Effector CD8-positive, alpha-beta T cell (primary cell): ENCODE data around the gene PRTN3.

ENCODE experiments used
- DNase-seq: peaks from one replicate; lab custom pipeline; 2025; lab: John Stamatoyannopoulos, UW

PRTN3 gene

GRCh38 chr19:803099-803561 lies 37.7 kb upstream of the PRTN3 start:
- DNase-seq, result no peak

DNA sequence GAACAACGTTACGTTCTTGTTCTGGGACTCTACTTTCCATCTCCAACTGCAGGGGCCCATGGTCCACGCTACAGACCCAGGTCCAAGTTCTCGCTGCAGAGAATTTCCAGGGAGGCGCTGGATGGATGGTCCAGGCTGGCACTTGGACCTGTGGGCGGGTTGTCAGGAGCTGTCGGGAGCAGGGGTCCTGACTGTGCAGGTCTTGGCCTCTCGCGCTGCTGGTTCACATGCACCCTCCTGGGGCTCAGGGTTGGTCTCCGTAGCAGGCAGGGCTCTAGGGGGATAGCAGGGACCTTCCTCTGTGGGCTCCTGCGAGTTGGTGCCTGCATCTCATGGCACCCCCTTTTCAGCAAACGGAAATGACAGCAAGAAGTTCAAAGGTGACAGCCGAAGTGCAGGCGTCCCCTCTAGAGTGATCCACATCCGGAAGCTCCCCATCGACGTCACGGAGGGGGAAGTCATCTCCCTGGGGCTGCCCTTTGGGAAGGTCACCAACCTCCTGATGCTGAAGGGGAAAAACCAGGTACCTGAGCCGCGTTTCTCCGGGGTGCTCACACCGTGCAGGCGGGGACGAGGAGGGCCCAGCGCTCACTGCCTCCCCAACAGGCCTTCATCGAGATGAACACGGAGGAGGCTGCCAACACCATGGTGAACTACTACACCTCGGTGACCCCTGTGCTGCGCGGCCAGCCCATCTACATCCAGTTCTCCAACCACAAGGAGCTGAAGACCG lies 36.9 kb upstream of the PRTN3 start:
- DNase-seq, result no peak

- no peak for DNase-seq
Observed at GRCh38 chr19:804419-805165, 36.2 kb upstream of the PRTN3 start.

DNA sequence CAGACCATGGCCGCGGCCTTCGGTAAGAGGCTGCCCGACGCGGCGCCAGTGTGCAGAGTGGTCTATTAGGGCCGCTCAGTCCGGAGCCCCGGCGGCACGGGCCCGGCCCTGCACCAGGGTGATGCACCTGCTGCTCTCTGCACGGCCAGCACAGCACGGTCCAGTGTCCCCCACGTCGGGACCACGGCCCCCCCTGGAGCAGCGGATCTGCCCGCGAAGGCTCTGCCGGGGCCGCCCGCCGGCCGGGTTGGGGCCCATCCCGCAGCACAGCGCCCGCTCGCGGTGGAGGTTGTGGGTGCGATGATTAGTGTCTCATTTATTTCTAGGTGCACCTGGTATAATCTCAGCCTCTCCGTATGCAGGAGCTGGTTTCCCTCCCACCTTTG lies 35.6 kb upstream of the PRTN3 start:
- no peak for DNase-seq

DNA sequence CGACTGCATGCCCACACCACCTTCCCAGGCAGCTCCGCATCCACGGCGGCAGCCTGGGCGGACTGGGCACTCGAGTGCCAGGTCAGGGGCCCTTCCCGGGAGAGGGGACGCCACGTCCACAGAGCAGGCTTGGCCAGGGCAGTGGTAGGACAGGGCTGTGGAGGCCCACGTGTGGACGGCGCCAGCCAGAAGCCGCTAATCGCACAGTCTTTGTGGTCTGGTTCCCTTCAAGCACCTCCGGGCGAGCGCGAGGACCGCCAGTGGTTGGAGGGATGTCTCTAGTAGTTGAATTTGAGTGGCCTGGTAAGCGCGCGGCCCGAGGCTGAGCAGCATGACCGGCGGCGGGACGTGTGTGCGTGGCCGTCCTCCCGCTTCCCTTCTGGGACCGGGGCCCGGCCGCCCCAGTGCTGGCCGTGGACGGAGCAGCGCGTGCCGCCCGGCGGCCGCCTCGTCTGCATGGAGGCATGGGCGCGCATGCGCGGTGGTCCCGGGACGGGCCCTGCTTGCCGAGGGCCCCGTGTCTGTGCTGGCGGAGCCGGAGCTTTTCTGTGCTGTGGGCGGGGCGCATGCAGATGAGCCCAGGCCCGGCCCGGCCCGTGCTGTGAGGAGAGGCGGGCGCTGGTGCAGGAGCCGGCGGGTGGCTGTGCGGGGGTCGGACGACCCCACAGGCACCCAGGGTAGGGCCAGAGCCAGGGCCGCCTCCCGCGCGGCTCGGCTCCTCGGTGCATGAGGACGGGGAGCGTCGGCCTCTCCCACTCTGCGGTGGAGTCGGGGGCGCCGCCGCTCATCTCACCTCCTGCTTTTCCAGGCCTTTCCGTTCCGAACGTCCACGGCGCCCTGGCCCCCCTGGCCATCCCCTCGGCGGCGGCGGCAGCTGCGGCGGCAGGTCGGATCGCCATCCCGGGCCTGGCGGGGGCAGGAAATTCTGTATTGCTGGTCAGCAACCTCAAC lies 34.9 kb upstream of the PRTN3 start:
- DNase-seq, result peak; percentile 25

GRCh38 chr19:806815-807421 lies 33.9 kb upstream of the PRTN3 start:
- no peak for DNase-seq

DNA sequence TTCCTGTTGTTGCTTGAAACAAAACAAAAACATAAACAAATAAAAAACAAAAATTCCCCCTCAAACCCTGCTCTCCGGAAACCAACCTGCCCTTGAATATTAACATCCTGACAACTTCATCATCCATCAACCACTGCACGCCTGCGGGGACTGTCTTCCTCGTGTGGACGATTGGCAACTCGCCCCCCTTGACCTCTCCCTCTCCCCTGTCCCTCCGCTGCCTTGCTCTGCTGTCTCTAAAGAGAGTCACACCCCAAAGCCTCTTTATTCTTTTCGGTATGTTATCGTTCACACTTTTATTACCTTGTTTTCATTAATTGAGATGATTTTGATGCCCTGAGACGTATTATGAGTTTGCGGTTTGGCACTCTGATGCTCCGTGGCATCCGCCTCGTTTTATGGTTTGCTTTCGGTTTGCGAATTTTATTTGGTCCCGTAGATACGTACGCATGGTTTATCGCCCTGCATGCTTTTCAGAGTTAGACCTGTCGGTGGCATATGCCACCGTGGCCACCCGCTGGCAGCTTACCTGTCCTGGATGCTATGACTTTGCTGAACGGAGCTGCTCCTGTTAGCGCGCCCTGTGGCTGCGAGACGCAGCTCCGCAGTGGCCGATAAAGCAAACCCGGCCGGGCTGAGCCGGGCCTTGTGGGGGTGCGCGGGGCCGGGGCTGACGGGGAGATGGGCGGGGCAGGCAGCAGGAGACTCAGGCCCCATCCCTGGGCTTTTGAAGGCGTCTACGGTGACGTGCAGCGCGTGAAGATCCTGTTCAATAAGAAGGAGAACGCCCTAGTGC lies 33.0 kb upstream of the PRTN3 start:
- DNase-seq, result no peak

DNA sequence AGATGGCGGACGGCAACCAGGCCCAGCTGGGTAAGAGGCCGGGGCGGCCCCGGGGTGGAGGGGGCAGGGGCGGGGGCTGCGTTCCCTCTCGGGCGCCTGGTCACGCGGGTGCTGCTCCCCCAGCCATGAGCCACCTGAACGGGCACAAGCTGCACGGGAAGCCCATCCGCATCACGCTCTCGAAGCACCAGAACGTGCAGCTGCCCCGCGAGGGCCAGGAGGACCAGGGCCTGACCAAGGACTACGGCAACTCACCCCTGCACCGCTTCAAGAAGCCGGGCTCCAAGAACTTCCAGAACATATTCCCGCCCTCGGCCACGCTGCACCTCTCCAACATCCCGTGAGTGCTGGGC lies 32.4 kb upstream of the PRTN3 start:
- DNase-seq, result no peak

- DNase-seq, result no peak
Observed at GRCh38 chr19:810077-810855, 30.5 kb upstream of the PRTN3 start.

DNA sequence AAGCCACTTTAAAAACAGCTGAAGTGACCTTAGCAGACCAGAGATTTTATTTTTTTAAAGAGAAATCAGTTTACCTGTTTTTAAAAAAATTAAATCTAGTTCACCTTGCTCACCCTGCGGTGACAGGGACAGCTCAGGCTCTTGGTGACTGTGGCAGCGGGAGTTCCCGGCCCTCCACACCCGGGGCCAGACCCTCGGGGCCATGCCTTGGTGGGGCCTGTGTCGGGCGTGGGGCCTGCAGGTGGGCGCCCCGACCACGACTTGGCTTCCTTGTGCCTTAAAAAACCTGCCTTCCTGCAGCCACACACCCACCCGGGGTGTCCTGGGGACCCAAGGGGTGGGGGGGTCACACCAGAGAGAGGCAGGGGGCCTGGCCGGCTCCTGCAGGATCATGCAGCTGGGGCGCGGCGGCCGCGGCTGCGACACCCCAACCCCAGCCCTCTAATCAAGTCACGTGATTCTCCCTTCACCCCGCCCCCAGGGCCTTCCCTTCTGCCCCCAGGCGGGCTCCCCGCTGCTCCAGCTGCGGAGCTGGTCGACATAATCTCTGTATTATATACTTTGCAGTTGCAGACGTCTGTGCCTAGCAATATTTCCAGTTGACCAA lies 29.8 kb upstream of the PRTN3 start:
- no peak for DNase-seq

DNA sequence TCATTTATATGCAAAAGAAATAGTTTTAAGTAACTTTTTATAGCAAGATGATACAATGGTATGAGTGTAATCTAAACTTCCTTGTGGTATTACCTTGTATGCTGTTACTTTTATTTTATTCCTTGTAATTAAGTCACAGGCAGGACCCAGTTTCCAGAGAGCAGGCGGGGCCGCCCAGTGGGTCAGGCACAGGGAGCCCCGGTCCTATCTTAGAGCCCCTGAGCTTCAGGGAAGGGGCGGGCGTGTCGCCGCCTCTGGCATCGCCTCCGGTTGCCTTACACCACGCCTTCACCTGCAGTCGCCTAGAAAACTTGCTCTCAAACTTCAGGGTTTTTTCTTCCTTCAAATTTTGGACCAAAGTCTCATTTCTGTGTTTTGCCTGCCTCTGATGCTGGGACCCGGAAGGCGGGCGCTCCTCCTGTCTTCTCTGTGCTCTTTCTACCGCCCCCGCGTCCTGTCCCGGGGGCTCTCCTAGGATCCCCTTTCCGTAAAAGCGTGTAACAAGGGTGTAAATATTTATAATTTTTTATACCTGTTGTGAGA lies 29.2 kb upstream of the PRTN3 start:
- DNase-seq, result no peak

GRCh38 chr19:812049-812746 lies 28.6 kb upstream of the PRTN3 start:
- DNase-seq, result no peak

DNA sequence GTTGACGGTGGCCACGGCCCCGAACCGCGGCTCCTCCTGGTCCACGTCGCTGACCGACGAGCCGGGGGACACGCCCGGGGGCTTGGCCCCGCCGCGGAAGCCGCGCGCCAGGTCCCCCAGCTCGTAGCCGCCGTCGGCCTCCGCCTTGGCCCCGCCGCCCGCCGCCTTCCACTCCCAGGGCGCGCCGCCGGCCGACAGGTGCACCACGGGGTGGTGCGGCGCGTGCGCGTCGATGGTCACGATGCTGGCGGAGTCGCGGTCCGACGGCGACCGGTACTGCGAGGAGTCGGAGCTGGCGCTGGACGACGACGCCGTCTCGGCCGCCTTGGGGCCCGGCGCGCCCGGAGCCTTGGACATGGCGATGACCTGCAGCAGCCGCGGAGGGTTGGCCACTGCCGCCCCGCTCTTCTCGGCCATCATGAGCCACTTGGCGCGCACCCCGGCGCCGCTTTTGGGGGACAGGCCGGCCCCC lies 28.0 kb upstream of the PRTN3 start:
- no peak for DNase-seq

DNA sequence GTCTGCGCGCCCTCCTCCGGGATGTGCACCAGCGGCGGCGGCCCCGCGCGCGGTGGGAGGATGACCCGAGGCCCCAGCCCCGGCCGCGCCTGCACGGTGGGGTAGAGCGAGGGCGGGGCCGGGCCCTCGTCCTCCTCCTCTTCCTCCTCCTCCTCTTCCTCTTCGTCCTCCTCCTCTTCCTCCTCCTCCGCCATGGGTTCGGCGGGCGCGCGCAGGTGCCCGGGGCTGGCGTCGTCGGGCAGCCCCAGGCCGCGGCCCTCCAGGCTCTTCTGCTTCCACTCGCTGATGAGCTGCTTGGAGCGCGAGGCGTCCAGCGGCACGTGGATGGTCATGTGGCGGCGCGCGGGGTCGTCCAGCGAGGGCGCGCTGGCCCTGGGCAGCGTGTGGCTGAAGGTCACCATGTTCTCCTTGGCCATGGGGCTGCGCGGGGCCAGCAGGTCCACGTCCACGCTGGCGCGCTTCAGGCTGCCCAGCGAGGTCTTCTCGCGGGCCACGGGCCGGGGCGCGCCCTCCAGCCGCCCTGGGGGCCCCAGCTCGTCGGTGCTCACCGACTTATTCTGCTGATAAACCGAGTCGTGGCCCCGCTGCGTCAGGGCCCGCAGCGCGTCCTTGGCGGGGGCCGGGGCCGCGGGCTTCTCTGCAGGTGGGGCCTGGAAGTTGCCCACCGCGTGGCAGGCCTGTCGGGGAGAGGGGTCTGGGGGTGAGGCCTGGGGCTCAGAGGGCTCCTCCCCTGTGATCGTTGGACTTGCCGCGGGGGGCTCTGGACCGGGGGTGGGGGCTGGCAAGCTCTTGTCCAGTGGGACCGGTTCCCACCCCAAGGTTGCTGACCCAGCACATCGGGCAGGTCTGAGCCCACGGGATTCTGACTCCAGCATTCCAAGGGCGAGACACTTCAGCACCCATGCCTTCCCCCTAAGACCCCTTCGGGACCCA lies 27.3 kb upstream of the PRTN3 start:
- DNase-seq, result no peak

- DNase-seq, result no peak
Observed at GRCh38 chr19:814152-815078, 26.4 kb upstream of the PRTN3 start.

DNA sequence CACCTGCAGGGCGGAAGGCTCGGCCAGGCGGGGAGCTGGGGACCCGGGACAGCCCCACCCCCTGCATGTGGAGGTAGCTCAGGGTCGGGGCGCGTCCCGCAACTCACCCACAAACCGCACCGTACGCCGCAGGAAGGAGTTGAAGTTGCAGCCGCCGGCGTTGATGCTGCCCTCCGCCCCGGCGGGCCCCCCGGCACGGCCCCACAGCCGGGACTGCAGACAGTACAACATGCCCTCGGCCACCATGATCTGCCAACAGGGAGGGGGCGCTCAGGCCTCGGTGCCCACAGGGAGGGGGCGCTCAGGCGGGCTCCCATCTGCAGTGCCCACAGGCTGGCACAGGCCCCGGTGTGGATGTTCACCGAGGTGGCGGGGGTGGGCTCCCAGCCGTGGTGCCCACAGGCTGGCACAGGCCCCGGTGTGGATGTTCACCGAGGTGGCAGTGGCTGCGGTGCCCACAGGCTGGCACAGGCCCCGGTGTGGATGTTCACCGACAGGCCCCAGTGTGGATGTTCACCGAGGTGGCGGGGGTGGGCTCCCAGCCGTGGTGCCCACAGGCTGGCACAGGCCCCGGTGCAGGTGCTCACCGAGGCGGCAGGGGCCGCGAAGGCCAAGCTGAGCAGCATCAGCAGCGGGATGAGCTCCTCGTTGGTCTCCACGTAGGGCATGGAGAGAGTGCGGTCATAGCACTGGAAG lies 25.6 kb upstream of the PRTN3 start:
- no peak for DNase-seq
